Spleen (tissue), 11 donors: ENCODE results near the gene APOBEC2. TPM values are rescaled to one million over a fixed set of nuclear protein-coding genes. Genes with fewer than 3 reads are reported as not detected.

ENCODE experiments used
- DNase-seq: peaks from one replicate; pipeline ENCODE4 v3.0.0-alpha.2; 2020
- H3K27ac ChIP-seq, 8 donors: fragments of 200-600 bp; sonication (generic) in 7 of 8; 1 replicate in 4 of 8; 2 replicates in 4 of 8; pipeline versions ENCODE4 v1.5.0 to v1.8.0; 2016 to 2021; ENCODE audit warnings: inconsistent platforms in 4 of 8, mild to moderate bottlenecking in 4 of 8, moderate library complexity in 1 of 8
- H3K27me3 ChIP-seq, 7 donors: fragments of 200-600 bp; sonication (generic) in 6 of 7; replicated peaks in 1 of 7; 1 replicate in 4 of 7; 2 replicates in 3 of 7; pipeline versions ENCODE4 v1.5.0 to v1.8.0; 2016 to 2021; ENCODE audit warnings: inconsistent platforms in 3 of 7, mild to moderate bottlenecking in 1 of 7
- H3K36me3 ChIP-seq, 6 donors: fragments of 200-600 bp; sonication (generic) in 5 of 6; 1 replicate in 4 of 6; 2 replicates in 2 of 6; pipeline versions ENCODE4 v1.5.0 to v1.8.0; 2016 to 2021; ENCODE audit warnings: inconsistent platforms in 2 of 6
- H3K4me1 ChIP-seq, 6 donors: fragments of 200-600 bp; sonication (generic) in 5 of 6; 1 replicate in 3 of 6; 2 replicates in 3 of 6; pipeline versions ENCODE4 v1.5.0 to v1.8.0; 2016 to 2021; ENCODE audit warnings: inconsistent platforms in 3 of 6
- H3K4me3 ChIP-seq, 8 donors: fragments of 200-600 bp; sonication (generic) in 7 of 8; 1 replicate in 4 of 8; 2 replicates in 4 of 8; pipeline versions ENCODE4 v1.5.0 to v1.8.0; 2016 to 2021; ENCODE audit warnings: inconsistent platforms in 4 of 8, mild to moderate bottlenecking in 4 of 8, moderate library complexity in 2 of 8
- H3K9me3 ChIP-seq, 8 donors: fragments of 200-600 bp; sonication (generic) in 7 of 8; 1 replicate in 4 of 8; 2 replicates in 4 of 8; pipeline versions ENCODE4 v1.5.0 to v1.8.0; 2016 to 2021; ENCODE audit warnings: inconsistent platforms in 4 of 8
- POLR2A ChIP-seq, 3 donors: fragments of 450-650 bp; IDR thresholded peaks; one replicate each; pipeline ENCODE4 v1.5.1; 2017; ENCODE audit warnings: antibody characterized with exemption in 3 of 3, mild to moderate bottlenecking in 1 of 3
- POLR2AphosphoS5 ChIP-seq, 3 donors: sonication (generic); formaldehyde crosslinking; IDR thresholded peaks; one replicate each; pipeline ENCODE4 v1.5.1; 2017; ENCODE audit warnings: antibody characterized with exemption in 3 of 3
- WGBS, 5 donors: extraction: QIAGEN DNeasy Blood & Tissue Kit in 3 of 5; methylation state at CpG; one replicate each; pipeline versions ENCODE4 v1.1.5 to v1.1.7; 2013 to 2018; 5-methylcytosine and 5-hydroxymethylcytosine counted together
- intact Hi-C: fragments of 100-400 bp; cut with DNase I; formaldehyde crosslinking; loops from one replicate; pipeline ENCODE4 v1.15.0; 2023; ENCODE audit warnings: low total_unique reads
- polyA plus RNA-seq, 3 donors: library from polyadenylated mRNA; stranded (reverse); fragments of 200-250 nt; gene quantifications; one replicate each; pipeline ENCODE4 v1.2.1, GENCODE V29; 2013
- total RNA-seq, 7 donors: library from RNA; depleted of rRNA in 3 of 7; stranded (reverse); fragments of >200 nt in 3 of 7; fragmentation: NEBNext Ultra II Directional in 4 of 7; extraction: Animal tissue kit (Norgen Biotek cat#: 25700) in 4 of 7; gene quantifications; one replicate each; pipeline versions ENCODE4 v1.1.0 to v1.2.1, GENCODE V29; 2016 to 2021
- TF ChIP-seq, protein P1 (sequence below), 11 experiments: fragments of 200-600 bp in 7 of 11; fragments of 450-650 bp in 4 of 11; sonication (generic) in 4 of 11; IDR thresholded peaks in 8 of 11; conservative IDR thresholded peaks in 3 of 11; 1 replicate in 7 of 11; 2 replicates in 4 of 11; pipeline versions ENCODE4 v1.4.0 to v1.8.0; 2016 to 2021; ENCODE audit warnings: antibody characterized with exemption in 11 of 11, inconsistent platforms in 4 of 11, mild to moderate bottlenecking in 1 of 11
- donor health status: healthy with polysubstance abuse.
- donor health status: DM: no; HTN: no; CAD: no; lungs with moderate emphysema.
- donor health status: DM: no; HTN: no; CAD: no.
- donor health status: Bipolar disorder and iron deficiency.
- donor health status: healthy.
- donor health status: DM: no; HTN: no; CAD: no.
- donor health status: DM: yes; HTN: yes; CAD: no.

Gene APOBEC2
- total and polyA plus RNA-seq, 10 donors, result 0.23 TPM; not detected in 9

DNA sequence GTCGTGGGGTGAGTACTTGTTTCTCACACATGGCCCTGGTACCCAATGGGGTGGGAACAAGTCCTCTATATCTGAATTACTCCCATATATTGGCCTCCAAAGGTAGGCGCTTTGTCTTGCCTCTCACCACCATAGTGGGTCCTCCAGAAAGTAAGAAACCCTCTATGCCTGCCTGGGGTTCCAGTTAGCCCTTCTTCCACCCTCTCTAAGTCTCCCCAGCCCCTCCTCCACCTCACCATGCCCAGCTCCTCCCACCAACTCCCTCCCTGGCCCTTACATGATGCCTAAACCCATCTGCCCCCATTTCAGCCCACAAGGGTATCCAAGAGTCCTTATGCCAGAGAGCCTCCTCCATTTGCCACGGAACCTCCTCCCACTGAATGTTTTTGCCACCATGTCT is 9.9 kb upstream of the APOBEC2 start:
- intact Hi-C loops, result no loop called here
- Histone ChIP-seq H3K4me3 (no peak overlapping the region), H3K9me3 (no peaks in the 10 kb centered on the region), H3K27me3 (no peaks in the 10 kb centered on the region), H3K36me3 (peaks cover 0 to 18% (median 0%) of the 10 kb centered on the region in 6 donors), H3K4me1 (no peaks in the 10 kb centered on the region), H3K27ac (no peak overlapping the region)
- DNase-seq, result no peak
- TF ChIP-seq POLR2A (IDR thresholded peaks at IDR 0.05) (no peak), POLR2AphosphoS5 (IDR thresholded peaks at IDR 0.05) (no peak)
- TF ChIP-seq, protein P1, sequence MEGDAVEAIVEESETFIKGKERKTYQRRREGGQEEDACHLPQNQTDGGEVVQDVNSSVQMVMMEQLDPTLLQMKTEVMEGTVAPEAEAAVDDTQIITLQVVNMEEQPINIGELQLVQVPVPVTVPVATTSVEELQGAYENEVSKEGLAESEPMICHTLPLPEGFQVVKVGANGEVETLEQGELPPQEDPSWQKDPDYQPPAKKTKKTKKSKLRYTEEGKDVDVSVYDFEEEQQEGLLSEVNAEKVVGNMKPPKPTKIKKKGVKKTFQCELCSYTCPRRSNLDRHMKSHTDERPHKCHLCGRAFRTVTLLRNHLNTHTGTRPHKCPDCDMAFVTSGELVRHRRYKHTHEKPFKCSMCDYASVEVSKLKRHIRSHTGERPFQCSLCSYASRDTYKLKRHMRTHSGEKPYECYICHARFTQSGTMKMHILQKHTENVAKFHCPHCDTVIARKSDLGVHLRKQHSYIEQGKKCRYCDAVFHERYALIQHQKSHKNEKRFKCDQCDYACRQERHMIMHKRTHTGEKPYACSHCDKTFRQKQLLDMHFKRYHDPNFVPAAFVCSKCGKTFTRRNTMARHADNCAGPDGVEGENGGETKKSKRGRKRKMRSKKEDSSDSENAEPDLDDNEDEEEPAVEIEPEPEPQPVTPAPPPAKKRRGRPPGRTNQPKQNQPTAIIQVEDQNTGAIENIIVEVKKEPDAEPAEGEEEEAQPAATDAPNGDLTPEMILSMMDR (IDR thresholded peaks at IDR 0.05 in 8 of 11, conservative IDR thresholded peaks at IDR 0.05 in 3 of 11), result no peak
- WGBS, 5 donors, result 93 to 100% (median 98%) methylated on average over 3 of the region's 3 CpGs

DNA sequence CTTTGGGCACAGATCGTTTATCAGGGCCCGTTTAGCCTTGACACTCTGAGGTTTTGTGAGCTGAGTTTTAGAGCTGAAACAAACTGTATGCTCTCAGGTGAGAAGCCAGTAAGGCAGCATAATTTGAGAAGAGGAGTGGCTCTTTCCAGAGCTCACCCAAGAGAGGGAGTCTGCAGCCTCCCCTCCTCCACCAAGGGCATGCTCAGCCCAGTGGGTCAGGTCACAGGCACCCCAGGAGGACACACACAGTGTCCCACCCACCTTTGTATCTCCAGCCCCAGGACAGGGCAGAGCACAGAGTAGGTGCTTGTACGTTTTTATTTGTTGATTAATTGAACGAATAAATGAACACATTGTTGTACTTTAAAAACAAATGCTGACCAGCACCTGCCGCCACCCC is 7.3 kb upstream of the APOBEC2 start:
- no peak for TF ChIP-seq POLR2A (IDR thresholded peaks at IDR 0.05)
- TF ChIP-seq POLR2AphosphoS5 (IDR thresholded peaks at IDR 0.05), result no peak
- TF ChIP-seq, protein P1 (IDR thresholded peaks at IDR 0.05 in 8 of 11, conservative IDR thresholded peaks at IDR 0.05 in 3 of 11), result no peak
- no peak overlapping the region for H3K27ac ChIP-seq
- H3K4me3 ChIP-seq, result no peak overlapping the region
- no peaks in the 10 kb centered on the region for H3K27me3 ChIP-seq
- H3K4me1 ChIP-seq, result no peaks in the 10 kb centered on the region
- peaks cover 0 to 25% (median 0%) of the 10 kb centered on the region in 6 donors for H3K36me3 ChIP-seq
- no peak for DNase-seq
- H3K9me3 ChIP-seq, result no peaks in the 10 kb centered on the region
- WGBS, 5 donors, result 74 to 84% (median 83%) methylated on average over 5 of the region's 5 CpGs
- intact Hi-C loops, result no loop called here

DNA sequence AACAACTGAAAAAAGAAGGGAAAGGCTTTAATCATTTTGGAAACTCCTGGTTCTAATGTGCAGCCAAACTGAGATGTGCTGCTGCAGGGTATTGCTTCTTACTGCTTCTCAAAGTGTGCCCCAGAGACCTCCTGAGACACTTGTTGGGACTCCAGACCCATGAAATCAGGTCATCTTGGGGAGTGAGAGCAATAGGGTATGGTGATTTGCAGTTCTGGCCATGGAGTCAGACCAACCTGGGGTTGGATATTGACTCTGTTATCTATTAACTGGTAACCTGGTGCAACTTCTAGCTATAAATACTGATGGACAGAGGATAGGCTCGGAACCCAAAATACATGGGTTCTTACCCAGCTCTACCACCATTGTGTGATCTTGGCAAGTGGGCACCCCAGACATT is 6.9 kb upstream of the APOBEC2 start:
- H3K9me3 ChIP-seq, result no peaks in the 10 kb centered on the region
- H3K27me3 ChIP-seq, result no peaks in the 10 kb centered on the region
- H3K4me3 ChIP-seq, result no peak overlapping the region
- H3K27ac ChIP-seq, result no peak overlapping the region
- H3K4me1 ChIP-seq, result no peaks in the 10 kb centered on the region
- TF ChIP-seq POLR2A (IDR thresholded peaks at IDR 0.05) (no peak), POLR2AphosphoS5 (IDR thresholded peaks at IDR 0.05) (no peak)
- TF ChIP-seq, protein P1 (IDR thresholded peaks at IDR 0.05 in 8 of 11, conservative IDR thresholded peaks at IDR 0.05 in 3 of 11), result no peak
- DNase-seq, result no peak
- peaks cover 0 to 25% (median 0%) of the 10 kb centered on the region in 6 donors for H3K36me3 ChIP-seq
- 92 to 100% (median 98%) methylated on average over 1 of the region's 1 CpG for WGBS, 5 donors
- intact Hi-C loops, result no loop called here

DNA sequence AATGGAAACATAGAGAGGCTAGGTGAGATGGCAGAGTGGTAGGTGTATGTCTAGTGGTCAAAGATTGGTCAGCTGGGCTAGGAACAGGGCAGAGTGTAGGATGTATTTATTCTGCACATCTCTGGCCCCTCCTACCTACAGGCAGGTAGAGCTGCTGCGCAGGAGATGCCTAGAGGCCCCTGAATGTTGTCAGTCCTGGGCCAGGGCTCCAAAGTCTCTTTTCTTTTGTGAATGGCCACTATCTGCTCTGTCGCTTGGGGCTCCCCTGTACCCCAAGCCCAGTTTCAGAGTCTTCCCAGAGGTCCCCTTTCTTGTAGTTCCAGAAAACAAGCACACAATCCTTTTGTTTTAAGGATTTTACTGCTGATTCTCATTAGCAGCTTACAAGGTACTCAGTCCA is 5.7 kb upstream of the APOBEC2 start:
- 92 to 98% (median 96%) methylated on average over 2 of the region's 2 CpGs for WGBS, 5 donors
- no peak for DNase-seq
- H3K4me3 ChIP-seq, result no peak overlapping the region
- H3K27ac ChIP-seq, result no peak overlapping the region
- no peaks in the 10 kb centered on the region for H3K27me3 ChIP-seq
- peaks cover 4 to 11% (median 10%) of the 10 kb centered on the region in 6 donors for H3K4me1 ChIP-seq
- no peaks in the 10 kb centered on the region for H3K9me3 ChIP-seq
- TF ChIP-seq, protein P1 (IDR thresholded peaks at IDR 0.05 in 8 of 11, conservative IDR thresholded peaks at IDR 0.05 in 3 of 11), result no peak
- TF ChIP-seq POLR2A (IDR thresholded peaks at IDR 0.05) (no peak), POLR2AphosphoS5 (IDR thresholded peaks at IDR 0.05) (no peak)
- intact Hi-C loops, result no loop called here
- peaks cover 0 to 22% (median 0%) of the 10 kb centered on the region in 6 donors for H3K36me3 ChIP-seq
